Measurements from ENCODE around the gene CLP1. TPM values are rescaled to one million over a fixed set of nuclear protein-coding genes. Genes with fewer than 3 reads are reported as not detected.

CLP1 gene
- polyA plus RNA-seq, 3 donors = 7.6 to 17.9 (median 12.9) TPM

DNA sequence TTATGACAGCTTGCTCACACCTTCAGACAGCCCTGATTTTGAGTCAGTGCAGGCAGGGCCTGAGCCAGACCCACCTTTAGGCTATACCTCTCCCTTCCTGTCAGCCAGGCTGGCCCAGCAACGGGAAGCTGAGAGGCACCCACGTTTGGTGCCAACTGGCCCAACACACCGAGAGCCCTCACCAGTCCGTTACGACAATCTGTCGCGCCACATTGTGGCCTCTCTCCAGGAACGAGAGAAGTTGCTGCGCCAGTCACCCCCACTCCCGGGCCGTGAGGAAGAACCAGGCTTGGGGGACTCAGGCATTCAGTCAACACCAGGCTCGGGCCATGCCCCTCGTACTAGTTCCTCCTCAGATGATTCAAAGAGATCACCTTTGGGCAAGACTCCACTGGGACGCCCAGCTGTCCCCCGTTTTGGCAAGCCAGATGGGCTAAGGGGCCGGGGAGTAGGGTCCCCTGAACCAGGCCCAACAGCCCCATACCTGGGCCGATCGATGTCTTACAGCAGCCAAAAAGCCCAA lies 41.3 kb downstream of the CLP1 start:
- peaks cover 78 to 90% of the 10 kb centered on the region in 2 donors for H3K36me3 ChIP-seq (replicated peaks in 1 of 2; ENCODE audit: control insufficient read depth in 1 of 2, insufficient read depth in 2 of 2, low read length in 2 of 2)
- WGBS (ENCODE audit: insufficient coverage) = 96% methylated on average over 18 of the region's 18 CpGs
- no peaks in the 10 kb centered on the region for H3K9me3 ChIP-seq (replicated peaks in 1 of 2; ENCODE audit: control insufficient read depth in 1 of 2, insufficient read depth in 1 of 2, low read length in 2 of 2)
- no peak overlapping the region for H3K9ac ChIP-seq (ENCODE audit: insufficient read depth, low read length, poor library complexity, severe bottlenecking)
- TF ChIP-seq, protein P1, sequence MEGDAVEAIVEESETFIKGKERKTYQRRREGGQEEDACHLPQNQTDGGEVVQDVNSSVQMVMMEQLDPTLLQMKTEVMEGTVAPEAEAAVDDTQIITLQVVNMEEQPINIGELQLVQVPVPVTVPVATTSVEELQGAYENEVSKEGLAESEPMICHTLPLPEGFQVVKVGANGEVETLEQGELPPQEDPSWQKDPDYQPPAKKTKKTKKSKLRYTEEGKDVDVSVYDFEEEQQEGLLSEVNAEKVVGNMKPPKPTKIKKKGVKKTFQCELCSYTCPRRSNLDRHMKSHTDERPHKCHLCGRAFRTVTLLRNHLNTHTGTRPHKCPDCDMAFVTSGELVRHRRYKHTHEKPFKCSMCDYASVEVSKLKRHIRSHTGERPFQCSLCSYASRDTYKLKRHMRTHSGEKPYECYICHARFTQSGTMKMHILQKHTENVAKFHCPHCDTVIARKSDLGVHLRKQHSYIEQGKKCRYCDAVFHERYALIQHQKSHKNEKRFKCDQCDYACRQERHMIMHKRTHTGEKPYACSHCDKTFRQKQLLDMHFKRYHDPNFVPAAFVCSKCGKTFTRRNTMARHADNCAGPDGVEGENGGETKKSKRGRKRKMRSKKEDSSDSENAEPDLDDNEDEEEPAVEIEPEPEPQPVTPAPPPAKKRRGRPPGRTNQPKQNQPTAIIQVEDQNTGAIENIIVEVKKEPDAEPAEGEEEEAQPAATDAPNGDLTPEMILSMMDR (IDR thresholded peaks at IDR 0.05) = no peak
- peak overlapping the region in 1 of 7 donors; percentile 4 for H3K27ac Mint-ChIP-seq
- no peaks in the 10 kb centered on the region for H3K4me1 Mint-ChIP-seq
- peaks cover 63 to 93% of the 10 kb centered on the region in 2 donors for H3K36me3 Mint-ChIP-seq
- H3K4me1 ChIP-seq (ENCODE audit: control insufficient read depth in 1 of 2, insufficient read depth in 2 of 2, low read length in 2 of 2) = no peaks in the 10 kb centered on the region
- peaks cover 0 to 2% (median 0%) of the 10 kb centered on the region in 3 donors for H3K27me3 Mint-ChIP-seq (ENCODE audit: low read depth in 3 of 3)
- no peak overlapping the region for H2AFZ ChIP-seq (ENCODE audit: insufficient read depth, low read depth, low read length, poor library complexity, severe bottlenecking)
- no peaks in the 10 kb centered on the region for H3K27me3 ChIP-seq (ENCODE audit: control insufficient read depth in 2 of 2, insufficient read depth in 2 of 2, low read length in 2 of 2)
- intact Hi-C loops (cut with micrococcal nuclease) = no loop called here
- H3K4me3 ChIP-seq (replicated peaks in 1 of 3; ENCODE audit: low read depth in 2 of 3, low read length in 3 of 3) = no peak overlapping the region
- DNase-seq = no peak
- H4K20me1 ChIP-seq (ENCODE audit: insufficient read depth, low read length) = peaks cover 19% of the 10 kb centered on the region
- H3K9me3 Mint-ChIP-seq = peaks cover 0 to 2% (median 0%) of the 10 kb centered on the region in 7 donors
- no peak overlapping the region for H3K4me2 ChIP-seq (replicated peaks; ENCODE audit: extremely low read depth, low read length, poor library complexity, severe bottlenecking)
- no peak overlapping the region for H3K4me3 Mint-ChIP-seq
- no peak overlapping the region for H3K27ac ChIP-seq (ENCODE audit: low read depth in 1 of 2, low read length in 2 of 2)
- no peaks in the 10 kb centered on the region for H3K79me2 ChIP-seq (ENCODE audit: insufficient read depth, low read length)

DNA sequence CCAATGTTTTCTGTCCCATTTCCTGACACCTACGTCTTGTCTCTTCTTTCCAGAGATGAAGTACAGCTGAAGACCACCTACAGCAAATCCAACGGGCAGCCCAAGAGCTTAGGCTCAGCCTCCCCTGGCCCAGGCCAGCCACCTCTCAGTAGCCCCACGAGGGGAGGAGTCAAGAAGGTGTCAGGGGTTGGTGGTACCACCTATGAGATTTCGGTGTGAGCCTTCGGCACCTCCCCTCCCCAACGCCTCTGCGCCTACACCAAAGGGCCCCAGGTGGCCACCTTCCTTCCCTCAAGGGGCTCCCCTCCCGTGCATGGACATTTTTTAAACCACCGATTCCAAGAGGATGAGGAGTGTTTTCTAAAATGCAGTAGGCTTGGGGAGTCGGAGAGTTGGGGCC lies 42.3 kb downstream of the CLP1 start:
- Histone ChIP-seq H3K79me2 (ENCODE audit: insufficient read depth, low read length) (no peaks in the 10 kb centered on the region), H3K4me2 (replicated peaks; ENCODE audit: extremely low read depth, low read length, poor library complexity, severe bottlenecking) (no peak overlapping the region), H3K27me3 (ENCODE audit: control insufficient read depth in 2 of 2, insufficient read depth in 2 of 2, low read length in 2 of 2) (no peaks in the 10 kb centered on the region), H2AFZ (ENCODE audit: insufficient read depth, low read depth, low read length, poor library complexity, severe bottlenecking) (no peak overlapping the region), H4K20me1 (ENCODE audit: insufficient read depth, low read length) (peaks cover 20% of the 10 kb centered on the region), H3K4me3 (replicated peaks in 1 of 3; ENCODE audit: low read depth in 2 of 3, low read length in 3 of 3) (no peak overlapping the region), H3K4me1 (ENCODE audit: control insufficient read depth in 1 of 2, insufficient read depth in 2 of 2, low read length in 2 of 2) (no peaks in the 10 kb centered on the region), H3K9ac (ENCODE audit: insufficient read depth, low read length, poor library complexity, severe bottlenecking) (no peak overlapping the region), H3K36me3 (replicated peaks in 1 of 2; ENCODE audit: control insufficient read depth in 1 of 2, insufficient read depth in 2 of 2, low read length in 2 of 2) (peaks cover 78 to 90% of the 10 kb centered on the region in 2 donors), H3K9me3 (replicated peaks in 1 of 2; ENCODE audit: control insufficient read depth in 1 of 2, insufficient read depth in 1 of 2, low read length in 2 of 2) (no peaks in the 10 kb centered on the region), H3K27ac (ENCODE audit: low read depth in 1 of 2, low read length in 2 of 2) (no peak overlapping the region)
- intact Hi-C loops (cut with micrococcal nuclease) = loop anchor here in 1 of 2 donors (10.0 kb wide), 1 partner anchor 165 kb away; the partner anchor contains the start of genes SMTNL1 and TIMM10
- Mint-ChIP-seq H3K27me3 (ENCODE audit: low read depth in 3 of 3) (peaks cover 0 to 2% (median 0%) of the 10 kb centered on the region in 3 donors), H3K9me3 (peaks cover 0 to 2% (median 0%) of the 10 kb centered on the region in 7 donors), H3K4me1 (no peaks in the 10 kb centered on the region), H3K4me3 (no peak overlapping the region), H3K27ac (no peak overlapping the region), H3K36me3 (peaks cover 68 to 93% of the 10 kb centered on the region in 2 donors)
- WGBS (ENCODE audit: insufficient coverage) = 100% methylated on average over 1 of the region's 10 CpGs
- no peak for DNase-seq
- TF ChIP-seq, protein P1 (IDR thresholded peaks at IDR 0.05) = no peak
